ENCODE data around the gene COL5A1.

- TF ChIP-seq MAX (IDR thresholded peaks at IDR 0.05) (no peak), EP300 (IDR thresholded peaks at IDR 0.05; ENCODE audit: borderline replicate concordance) (no peak), CEBPB (IDR thresholded peaks at IDR 0.05) (no peak), RAD21 (IDR thresholded peaks at IDR 0.05; ENCODE audit: low read depth) (no peak), ZBTB7A (IDR thresholded peaks at IDR 0.05; ENCODE audit: low read depth) (no peak), TEAD4 (IDR thresholded peaks at IDR 0.05) (no peak), REST (IDR thresholded peaks at IDR 0.05; ENCODE audit: low read depth) (no peak), NFIC (IDR thresholded peaks at IDR 0.05) (no peak)
These were observed 155.3 kb downstream of the COL5A1 start for GRCh38 chr9:134796882-134797281.

Data from Ishikawa (cell line).